Right cardiac atrium (tissue), 5 donors: ENCODE measurements around the gene TUT7. TPM values are rescaled to one million over a fixed set of nuclear protein-coding genes. Genes with fewer than 3 reads are reported as not detected.
"Not testable (repeated sequence)": the region's sequence is repeated elsewhere in the genome, so short reads cannot be mapped to it uniquely, and the experiment has no call there.

Source experiments
- ATAC-seq, 2 donors: fragments of 200-7000 bp; cut with Tn5 transposase; one replicate each; pipeline versions ENCODE4 v1.8.0 to v1.9.1; 2020; ENCODE audit warnings: moderate library complexity in 2 of 2, mild to moderate bottlenecking in 1 of 2
- DNase-seq, 3 donors: peaks; one replicate each; pipeline ENCODE4 v3.0.0-alpha.2; 2020
- H3K27ac ChIP-seq: one replicate; pipeline ENCODE4 v1.5.1; 2013; ENCODE audit warnings: mild to moderate bottlenecking, low read length, control low read depth, moderate library complexity
- H3K27me3 ChIP-seq: one replicate; pipeline ENCODE4 v1.6.1; 2013; ENCODE audit not compliant: control insufficient read depth, insufficient read depth
- H3K4me1 ChIP-seq: one replicate; pipeline ENCODE4 v1.6.1; 2013; ENCODE audit warnings: low read length; ENCODE audit not compliant: control insufficient read depth, insufficient read depth
- H3K4me3 ChIP-seq: one replicate; pipeline ENCODE4 v1.5.1; 2013; ENCODE audit warnings: low read length, control low read depth
- H3K9me3 ChIP-seq: one replicate; pipeline ENCODE4 v1.6.1; 2013; ENCODE audit warnings: low read length; ENCODE audit not compliant: control insufficient read depth
- WGBS: extraction: QIAGEN DNeasy Blood & Tissue Kit; methylation state at CpG from one replicate; pipeline ENCODE4 v1.1.7; 2013; 5-methylcytosine and 5-hydroxymethylcytosine counted together
- intact Hi-C, 4 donors: fragments of 100-400 bp; cut with DNase I; formaldehyde crosslinking; loops; one replicate each; pipeline versions ENCODE4 v1.11.0 to v1.14.0; 2022 to 2023
- polyA plus RNA-seq: library from polyadenylated mRNA; stranded (reverse); fragments of 200-250 nt; gene quantifications from one replicate; pipeline ENCODE4 v1.2.3, GENCODE V29; 2013
- total RNA-seq, 4 donors: library from RNA; stranded (reverse); fragmentation: NEBNext Ultra II Directional; extraction: Animal tissue kit (Norgen Biotek cat#: 25700); gene quantifications; one replicate each; pipeline ENCODE4 v1.2.1, GENCODE V29; 2021
- donor health status: healthy with polysubstance abuse.
- donor health status: DM: no; HTN: yes; CAD: no.
- donor health status: DM: no; HTN: no; CAD: no.
- donor health status: DM: no; HTN: yes; CAD: no; lungs with severe emphysema.
- donor health status: DM: yes; HTN: yes; CAD: no.

The TUT7 gene
- total and polyA plus RNA-seq, 5 donors: 8.4 to 17.0 (median 14.9) TPM

DNA sequence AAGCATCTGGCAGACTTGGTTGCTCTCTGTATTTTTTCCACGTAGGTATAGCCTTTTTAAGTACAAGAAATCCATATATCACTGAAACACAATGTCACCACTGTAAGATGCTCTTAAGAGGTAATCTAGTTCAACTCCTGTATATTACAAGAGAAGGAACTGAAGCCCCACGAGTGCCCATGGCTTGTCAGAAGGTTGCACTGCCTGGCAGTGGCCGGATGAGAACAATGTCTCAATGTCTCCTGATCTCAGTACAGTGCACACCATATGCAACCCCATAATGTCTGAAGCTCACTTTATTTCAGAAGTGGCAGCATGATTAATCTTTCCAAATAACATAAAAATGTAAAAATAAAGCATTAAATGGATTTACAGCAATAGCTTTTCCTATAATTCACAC, 27.7 kb downstream of the TUT7 start:
- Histone ChIP-seq H3K9me3 (no peaks in the 10 kb centered on the region), H3K4me3 (no peak overlapping the region), H3K27ac (no peak overlapping the region), H3K27me3 (no peaks in the 10 kb centered on the region), H3K4me1 (no peaks in the 10 kb centered on the region)
- WGBS: 90% methylated on average over 3 of the region's 3 CpGs
- DNase-seq: no peak
- ATAC-seq: no peak
- intact Hi-C loops: no loop called here

DNA sequence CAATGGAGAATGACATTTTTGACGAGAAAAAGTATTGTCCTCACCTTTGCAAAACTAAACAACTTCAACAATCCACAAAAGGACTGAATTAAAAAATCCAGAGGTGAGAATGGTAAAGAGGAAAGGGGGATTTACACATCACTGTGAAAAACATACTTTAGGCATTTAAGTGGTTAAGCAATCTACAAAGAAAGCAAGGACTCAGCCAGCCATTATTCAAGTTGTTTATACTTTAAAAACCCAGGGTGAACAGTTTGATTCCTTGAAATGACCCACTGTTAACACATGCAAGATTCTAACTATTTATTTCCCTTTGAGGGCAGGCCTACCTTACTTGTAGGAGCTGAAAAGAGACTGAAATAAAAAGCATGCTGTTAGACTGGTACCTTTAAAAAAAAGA, 29.3 kb downstream of the TUT7 start:
- Histone ChIP-seq H3K9me3 (no peaks in the 10 kb centered on the region), H3K27ac (no peak overlapping the region), H3K27me3 (no peaks in the 10 kb centered on the region), H3K4me3 (no peak overlapping the region), H3K4me1 (no peaks in the 10 kb centered on the region)
- intact Hi-C loops: no loop called here
- ATAC-seq: no peak
- DNase-seq: no peak
- WGBS: 92% methylated on average over 1 of the region's 1 CpG

DNA sequence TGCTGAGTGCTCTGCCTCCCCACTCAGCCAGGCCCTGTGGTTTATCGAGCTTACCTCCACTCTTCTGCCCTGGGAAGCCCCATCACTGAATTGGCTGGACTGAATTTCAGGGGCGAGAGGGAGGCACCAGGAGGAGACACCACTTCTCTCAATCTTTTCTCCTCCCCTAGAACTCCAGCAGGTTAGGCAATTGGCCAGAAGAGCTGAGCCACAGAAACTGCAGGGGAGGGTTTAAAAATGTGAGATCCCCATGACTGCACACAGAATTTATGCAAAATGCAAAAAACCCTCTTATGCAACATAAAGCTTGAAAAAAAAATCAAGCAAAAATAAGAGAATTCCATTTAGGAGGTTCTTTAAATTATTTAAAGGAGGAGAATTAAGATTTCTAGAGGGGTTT, 29.9 kb downstream of the TUT7 start:
- H3K27me3 ChIP-seq: no peaks in the 10 kb centered on the region
- H3K4me3 ChIP-seq: no peak overlapping the region
- 78% methylated on average over 2 of the region's 2 CpGs for whole genome bisulfite sequencing
- no peak overlapping the region for H3K27ac ChIP-seq
- H3K9me3 ChIP-seq: no peaks in the 10 kb centered on the region
- intact Hi-C loops: no loop called here
- H3K4me1 ChIP-seq: no peaks in the 10 kb centered on the region
- no peak for ATAC-seq
- no peak for DNase-seq

DNA sequence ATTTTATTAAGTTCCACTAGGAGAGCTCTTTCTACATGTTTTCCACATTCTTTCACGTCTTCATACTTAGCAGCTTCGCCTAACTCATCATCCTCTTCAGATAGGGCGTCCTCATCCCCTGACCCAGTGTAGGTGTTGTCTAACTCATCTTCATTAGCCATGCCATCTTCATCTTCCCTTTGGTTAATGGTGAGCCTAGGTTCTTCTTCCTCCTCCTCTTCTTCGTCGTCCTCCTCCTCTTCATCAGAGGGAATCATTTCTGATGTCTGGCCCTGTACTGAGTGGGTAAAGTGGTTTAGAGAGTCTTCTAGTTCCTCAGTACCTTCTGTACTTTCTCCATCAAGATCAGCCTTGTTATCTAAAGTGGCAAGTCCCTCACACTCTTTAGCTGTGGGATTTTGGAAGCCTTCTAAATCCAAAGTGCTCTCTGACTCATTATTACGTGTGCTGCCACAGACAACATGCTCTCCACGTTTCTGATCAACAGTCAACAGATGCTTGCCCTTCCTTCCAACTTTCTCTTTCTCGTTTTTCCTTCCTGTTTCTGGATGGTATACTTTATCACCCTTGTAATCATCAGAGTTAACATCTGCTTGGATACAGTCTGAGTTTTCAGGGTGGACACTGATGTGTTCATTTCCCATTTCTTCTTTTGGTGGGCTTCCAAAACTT, 31.1 kb downstream of the TUT7 start:
- no peaks in the 10 kb centered on the region for H3K27me3 ChIP-seq
- H3K4me1 ChIP-seq: no peaks in the 10 kb centered on the region
- no peaks in the 10 kb centered on the region for H3K9me3 ChIP-seq
- intact Hi-C loops: no loop called here
- no peak overlapping the region for H3K4me3 ChIP-seq
- 74% methylated on average over 8 of the region's 8 CpGs for WGBS
- no peak overlapping the region for H3K27ac ChIP-seq
- DNase-seq: no peak
- no peak for ATAC-seq

DNA sequence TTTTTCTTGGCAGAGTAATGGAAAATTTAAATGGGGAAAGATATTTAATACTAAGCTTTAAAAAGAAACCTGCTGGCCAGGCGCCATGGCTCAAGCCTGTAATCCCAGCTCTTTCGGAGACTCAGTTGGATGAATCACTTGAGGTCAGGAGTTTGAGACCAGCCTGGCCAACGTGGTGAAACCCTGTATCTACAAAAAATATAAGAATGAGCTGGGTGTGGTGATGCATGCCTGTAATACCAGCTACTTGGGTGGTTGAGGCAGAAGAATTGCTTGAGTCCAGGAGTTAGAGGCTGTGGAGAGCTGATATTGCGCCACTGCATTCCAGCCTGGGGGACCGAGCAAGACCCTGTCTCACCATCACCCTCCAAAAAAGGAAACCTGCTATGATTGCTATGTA, 32.8 kb downstream of the TUT7 start:
- H3K4me1 ChIP-seq: no peaks in the 10 kb centered on the region
- H3K27me3 ChIP-seq: no peaks in the 10 kb centered on the region
- no peak overlapping the region for H3K27ac ChIP-seq
- H3K9me3 ChIP-seq: no peaks in the 10 kb centered on the region
- ATAC-seq (no peak), DNase-seq (no peak)
- 83% methylated on average over 5 of the region's 5 CpGs for WGBS
- intact Hi-C loops: no loop called here
- no peak overlapping the region for H3K4me3 ChIP-seq

DNA sequence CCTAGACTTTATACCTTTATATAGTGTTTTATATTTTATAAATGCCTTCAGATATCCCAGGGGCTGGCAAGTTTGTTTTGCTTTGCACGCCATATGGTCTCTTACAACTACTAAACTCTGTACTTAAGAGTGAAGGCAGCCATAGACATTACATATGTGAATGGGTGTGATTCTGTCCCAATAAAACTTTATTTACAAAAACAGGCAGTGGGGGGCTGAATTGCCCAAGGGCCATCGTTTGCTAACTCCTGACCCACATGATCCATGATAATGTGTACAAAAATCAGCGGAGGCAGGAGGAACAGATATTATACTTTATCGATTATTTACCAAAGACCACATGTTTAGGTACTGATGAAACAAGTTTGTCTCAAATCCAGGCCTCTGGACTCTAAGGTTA, 36.0 kb downstream of the TUT7 start:
- no peaks in the 10 kb centered on the region for H3K4me1 ChIP-seq
- H3K27me3 ChIP-seq: no peaks in the 10 kb centered on the region
- no peak for ATAC-seq
- DNase-seq: no peak
- intact Hi-C loops: no loop called here
- no peak overlapping the region for H3K27ac ChIP-seq
- no peaks in the 10 kb centered on the region for H3K9me3 ChIP-seq
- 99% methylated on average over 4 of the region's 4 CpGs for WGBS
- no peak overlapping the region for H3K4me3 ChIP-seq

DNA sequence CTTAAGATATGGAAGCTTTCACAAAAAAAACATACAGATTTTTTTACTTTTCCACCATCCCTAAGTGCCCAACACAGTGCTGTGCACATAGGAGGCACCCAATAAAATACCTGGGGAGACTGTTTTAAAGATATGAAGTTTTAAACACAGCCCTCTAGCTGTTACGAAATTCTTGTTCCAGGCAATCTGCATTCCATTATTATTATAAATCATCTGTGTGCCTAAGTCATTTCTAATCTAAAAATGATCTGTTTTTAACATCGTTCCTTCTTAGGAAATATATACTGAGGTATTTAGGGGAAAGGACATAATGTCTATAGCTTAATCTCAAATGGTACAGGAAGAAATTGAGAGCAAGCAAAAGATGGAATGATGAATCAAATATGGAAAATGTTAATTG, 39.1 kb downstream of the TUT7 start:
- no peaks in the 10 kb centered on the region for H3K4me1 ChIP-seq
- no peaks in the 10 kb centered on the region for H3K27me3 ChIP-seq
- WGBS: 66% methylated on average over 2 of the region's 2 CpGs
- intact Hi-C loops: no loop called here
- no peak overlapping the region for H3K27ac ChIP-seq
- ATAC-seq (no peak), DNase-seq (no peak)
- H3K9me3 ChIP-seq: no peaks in the 10 kb centered on the region
- H3K4me3 ChIP-seq: no peak overlapping the region

DNA sequence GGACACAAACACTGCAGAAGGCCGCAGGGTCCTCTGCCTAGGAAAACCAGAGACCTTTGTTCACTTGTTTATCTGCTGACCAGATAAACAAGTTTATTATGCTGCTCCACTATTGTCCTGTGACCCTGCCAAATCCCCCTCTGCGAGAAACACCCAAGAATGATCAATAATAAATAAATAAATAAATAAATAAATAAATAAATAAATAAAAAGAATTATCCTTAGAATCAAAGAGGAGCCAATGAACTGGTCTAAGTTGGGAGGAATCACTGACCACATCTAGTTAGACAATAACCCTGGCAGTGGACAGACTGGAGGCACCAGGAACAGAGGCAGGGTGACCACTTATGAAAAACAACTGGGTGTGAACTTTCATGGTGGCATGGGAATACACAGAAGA, 41.3 kb downstream of the TUT7 start:
- 97% methylated on average over 2 of the region's 2 CpGs for WGBS
- H3K27me3 ChIP-seq, DNase-seq, H3K4me3 ChIP-seq, H3K4me1 ChIP-seq, H3K9me3 ChIP-seq, intact Hi-C loops, H3K27ac ChIP-seq, ATAC-seq: not testable (repeated sequence)

DNA sequence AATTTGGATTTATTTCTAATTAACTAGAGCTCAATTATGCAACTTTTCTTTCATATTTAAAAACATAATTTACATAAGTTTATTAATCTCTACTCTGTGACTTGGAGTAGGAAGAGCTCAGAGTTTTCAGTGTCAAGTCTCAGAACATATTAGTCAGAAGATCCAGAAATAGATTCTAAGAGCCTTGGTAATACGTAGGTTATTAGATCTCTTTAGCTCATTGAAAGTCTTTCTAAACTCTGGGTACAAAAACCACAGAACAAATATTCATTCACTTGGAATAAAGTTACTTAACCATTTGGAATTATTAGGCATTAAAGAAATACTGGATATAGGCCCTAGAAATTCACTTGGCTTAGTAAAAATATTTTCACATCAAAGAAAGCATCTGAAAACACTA, 45.5 kb downstream of the TUT7 start:
- Histone ChIP-seq H3K4me3 (no peak overlapping the region), H3K9me3 (no peaks in the 10 kb centered on the region), H3K4me1 (no peaks in the 10 kb centered on the region), H3K27me3 (no peaks in the 10 kb centered on the region), H3K27ac (no peak overlapping the region)
- no peak for ATAC-seq
- no peak for DNase-seq
- intact Hi-C loops: no loop called here
- WGBS: 63% methylated on average over 1 of the region's 1 CpG

DNA sequence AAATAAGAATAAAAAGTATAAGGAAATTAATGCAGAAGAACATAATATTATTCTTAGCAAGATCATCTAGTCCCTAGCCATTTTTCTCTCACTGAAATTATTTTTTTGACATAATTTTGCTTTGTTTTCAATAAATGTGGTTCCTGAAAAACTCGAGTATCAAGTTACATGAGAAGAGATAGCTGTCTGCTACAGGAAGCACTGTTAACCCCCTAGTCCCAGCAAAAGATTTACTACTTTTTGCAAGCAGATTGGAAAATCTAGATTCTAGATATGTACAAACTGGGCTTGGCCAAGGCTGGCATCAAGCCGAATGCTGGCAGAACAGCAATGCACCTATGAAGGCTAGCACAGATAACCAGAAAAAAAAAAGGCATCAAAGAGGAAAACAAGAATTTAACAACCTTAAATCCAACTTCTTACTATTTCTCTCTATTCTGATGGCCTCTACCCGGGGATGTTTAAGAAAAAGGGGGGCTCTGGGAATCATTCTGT, 49.9 kb downstream of the TUT7 start:
- no peak overlapping the region for H3K4me3 ChIP-seq
- no peak overlapping the region for H3K27ac ChIP-seq
- no peaks in the 10 kb centered on the region for H3K4me1 ChIP-seq
- WGBS: 42% methylated on average over 3 of the region's 3 CpGs
- ATAC-seq (no peak), DNase-seq (no peak)
- H3K27me3 ChIP-seq: no peaks in the 10 kb centered on the region
- intact Hi-C loops: no loop called here
- no peaks in the 10 kb centered on the region for H3K9me3 ChIP-seq

DNA sequence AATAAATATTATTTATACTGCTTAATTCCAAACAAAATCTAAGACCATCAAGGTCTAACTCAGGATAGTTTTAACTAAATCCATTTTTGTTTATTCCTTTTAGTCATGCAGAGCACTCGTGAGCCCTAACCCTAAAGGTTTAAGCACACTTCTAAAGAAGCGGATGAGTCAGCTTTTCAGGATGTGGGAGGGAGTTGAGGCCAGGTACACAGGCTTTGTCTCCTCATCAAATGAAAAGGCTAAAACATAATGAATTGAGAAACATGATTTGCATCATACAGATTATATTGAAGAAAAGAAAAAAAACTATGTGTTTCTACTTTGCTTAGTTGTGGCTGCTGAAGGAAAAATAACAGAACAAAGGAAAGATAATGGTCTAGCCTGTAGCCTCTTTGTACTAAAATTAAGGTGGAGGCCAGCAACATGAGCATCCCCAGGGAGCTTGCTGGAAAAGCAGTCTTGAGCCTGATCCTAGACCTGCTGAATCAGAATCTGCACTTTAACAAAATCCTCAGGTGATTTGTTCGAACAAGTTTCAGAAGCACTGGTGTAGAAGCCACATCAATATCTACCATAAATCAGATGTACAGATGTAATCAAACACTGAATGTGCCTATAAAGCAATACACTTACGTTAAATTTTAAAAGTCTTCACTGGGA, 50.8 kb downstream of the TUT7 start:
- ATAC-seq (no peak), DNase-seq (no peak)
- Histone ChIP-seq H3K27me3 (no peaks in the 10 kb centered on the region), H3K4me3 (no peak overlapping the region), H3K27ac (no peak overlapping the region), H3K9me3 (no peaks in the 10 kb centered on the region), H3K4me1 (no peaks in the 10 kb centered on the region)
- intact Hi-C loops: no loop called here
- 78% methylated on average over 4 of the region's 4 CpGs for WGBS
